HEK293 (cell line): ENCODE results near the gene RBM4.

ENCODE experiments used
- GFI1B ChIP-seq: fragments of 450-650 bp; formaldehyde crosslinking; IDR thresholded peaks from 2 replicates; pipeline ENCODE4 v1.5.1; 2016; ENCODE audit warnings: missing biosample characterization, missing genetic modification characterization
- GLIS2 ChIP-seq: fragments of 450-650 bp; formaldehyde crosslinking; IDR thresholded peaks from 2 replicates; pipeline ENCODE4 v1.5.1; 2016; ENCODE audit warnings: missing biosample characterization, missing genetic modification characterization
- KLF1 ChIP-seq: fragments of 450-650 bp; formaldehyde crosslinking; IDR thresholded peaks from 2 replicates; pipeline ENCODE4 v1.5.1; 2016; ENCODE audit warnings: missing biosample characterization, missing genetic modification characterization
- KLF7 ChIP-seq: fragments of 450-650 bp; formaldehyde crosslinking; IDR thresholded peaks from 2 replicates; pipeline ENCODE4 v1.5.1; 2016; ENCODE audit warnings: missing biosample characterization, missing genetic modification characterization, borderline replicate concordance
- PRDM6 ChIP-seq: fragments of 450-650 bp; formaldehyde crosslinking; IDR thresholded peaks from 2 replicates; pipeline ENCODE4 v1.5.1; 2017; ENCODE audit warnings: missing biosample characterization, missing genetic modification characterization
- SP2 ChIP-seq: fragments of 450-650 bp; formaldehyde crosslinking; IDR thresholded peaks from 2 replicates; pipeline ENCODE4 v1.5.1; 2016; ENCODE audit warnings: missing biosample characterization, missing genetic modification characterization
- SP3 ChIP-seq: fragments of 450-650 bp; formaldehyde crosslinking; IDR thresholded peaks from 2 replicates; pipeline ENCODE4 v1.5.1; 2016; ENCODE audit warnings: missing biosample characterization, missing genetic modification characterization
- YY1 ChIP-seq: fragments of 450-650 bp; formaldehyde crosslinking; IDR thresholded peaks from 2 replicates; pipeline ENCODE4 v1.5.1; 2018; ENCODE audit warnings: missing biosample characterization, missing genetic modification characterization
- ZBTB17 ChIP-seq: fragments of 450-650 bp; formaldehyde crosslinking; IDR thresholded peaks from 2 replicates; pipeline ENCODE4 v1.5.1; 2016; ENCODE audit warnings: missing biosample characterization, missing genetic modification characterization
- ZBTB7A ChIP-seq: fragments of 450-650 bp; formaldehyde crosslinking; IDR thresholded peaks from 2 replicates; pipeline ENCODE4 v1.5.1; 2016; ENCODE audit warnings: low read depth, missing biosample characterization, missing genetic modification characterization
- ZNF2 ChIP-seq: fragments of 450-650 bp; formaldehyde crosslinking; IDR thresholded peaks from 2 replicates; pipeline ENCODE4 v1.5.1; 2016; ENCODE audit warnings: missing biosample characterization, missing genetic modification characterization
- ZNF24 ChIP-seq: fragments of 450-650 bp; formaldehyde crosslinking; IDR thresholded peaks from 2 replicates; pipeline ENCODE4 v1.5.1; 2016; ENCODE audit warnings: missing biosample characterization, missing genetic modification characterization
- ZNF26 ChIP-seq: fragments of 450-650 bp; formaldehyde crosslinking; IDR thresholded peaks from 2 replicates; pipeline ENCODE4 v1.5.1; 2016; ENCODE audit warnings: missing biosample characterization, missing genetic modification characterization
- ZNF354C ChIP-seq: fragments of 450-650 bp; formaldehyde crosslinking; IDR thresholded peaks from 2 replicates; pipeline ENCODE4 v1.5.1; 2016; ENCODE audit warnings: missing biosample characterization, missing genetic modification characterization, low read depth, borderline replicate concordance
- ZNF394 ChIP-seq: fragments of 450-650 bp; formaldehyde crosslinking; IDR thresholded peaks from 2 replicates; pipeline ENCODE4 v1.5.1; 2016; ENCODE audit warnings: missing biosample characterization, missing genetic modification characterization, mild to moderate bottlenecking, moderate library complexity, borderline replicate concordance
- ZNF529 ChIP-seq: fragments of 450-650 bp; formaldehyde crosslinking; IDR thresholded peaks from 2 replicates; pipeline ENCODE4 v1.5.1; 2017; ENCODE audit warnings: missing genetic modification characterization, missing biosample characterization; ENCODE audit not compliant: insufficient replicate concordance
- ZNF548 ChIP-seq: fragments of 450-650 bp; formaldehyde crosslinking; IDR thresholded peaks from 2 replicates; pipeline ENCODE4 v1.5.1; 2016; ENCODE audit warnings: missing biosample characterization, missing genetic modification characterization
- ZNF561 ChIP-seq: fragments of 450-650 bp; IDR thresholded peaks from 2 replicates; pipeline ENCODE4 v1.5.1; 2018; ENCODE audit warnings: missing biosample characterization, missing genetic modification characterization, borderline replicate concordance
- ZNF658 ChIP-seq: fragments of 450-650 bp; formaldehyde crosslinking; IDR thresholded peaks from 2 replicates; pipeline ENCODE4; 2016; ENCODE audit warnings: missing biosample characterization, missing genetic modification characterization
- ZNF670 ChIP-seq: fragments of 450-650 bp; formaldehyde crosslinking; IDR thresholded peaks from 2 replicates; pipeline ENCODE4 v1.5.1; 2016; ENCODE audit warnings: missing biosample characterization, missing genetic modification characterization, low read depth
- ZNF776 ChIP-seq: fragments of 450-650 bp; formaldehyde crosslinking; IDR thresholded peaks from 2 replicates; pipeline ENCODE4 v1.5.0; 2017; ENCODE audit warnings: missing biosample characterization, missing genetic modification characterization, borderline replicate concordance
- ZNF791 ChIP-seq: fragments of 450-650 bp; formaldehyde crosslinking; IDR thresholded peaks from 2 replicates; pipeline ENCODE4 v1.5.1; 2016; ENCODE audit warnings: missing biosample characterization, missing genetic modification characterization
- ZNF830 ChIP-seq: fragments of 450-650 bp; IDR thresholded peaks from 2 replicates; pipeline ENCODE4 v1.5.0; 2018; ENCODE audit warnings: missing biosample characterization, missing genetic modification characterization, low read depth, mild to moderate bottlenecking, moderate library complexity
- ZSCAN5A ChIP-seq: fragments of 450-650 bp; formaldehyde crosslinking; IDR thresholded peaks from 2 replicates; pipeline ENCODE4 v1.5.1; 2016; ENCODE audit warnings: missing biosample characterization, missing genetic modification characterization
- TF ChIP-seq, protein P1 (sequence below): fragments of 450-650 bp; formaldehyde crosslinking; IDR thresholded peaks from 2 replicates; pipeline ENCODE4 v1.5.1; 2016; ENCODE audit warnings: missing biosample characterization, missing genetic modification characterization
- TF ChIP-seq, protein P2 (sequence below): fragments of 450-650 bp; formaldehyde crosslinking; IDR thresholded peaks from 2 replicates; pipeline ENCODE4 v1.5.1; 2016; ENCODE audit warnings: missing biosample characterization, missing genetic modification characterization
- TF ChIP-seq, protein P3 (sequence below): fragments of 450-650 bp; formaldehyde crosslinking; IDR thresholded peaks from 2 replicates; pipeline ENCODE4 v1.5.1; 2016; ENCODE audit warnings: missing biosample characterization, missing genetic modification characterization

RBM4 gene

GRCh38 chr11:66637557-66638176 lies 836 bp upstream of the RBM4 start (continued):
- no peak for TF ChIP-seq KLF7 (tag by site-specific recombination)
- TF ChIP-seq ZNF791 = no peak
- TF ChIP-seq SP3 (tag by site-specific recombination) = no peak
- no peak for TF ChIP-seq ZNF548 (tag by site-specific recombination)
- TF ChIP-seq ZNF394 (tag by site-specific recombination) = no peak
- no peak for TF ChIP-seq ZNF830 (tag by site-specific recombination)
- TF ChIP-seq, protein P1, sequence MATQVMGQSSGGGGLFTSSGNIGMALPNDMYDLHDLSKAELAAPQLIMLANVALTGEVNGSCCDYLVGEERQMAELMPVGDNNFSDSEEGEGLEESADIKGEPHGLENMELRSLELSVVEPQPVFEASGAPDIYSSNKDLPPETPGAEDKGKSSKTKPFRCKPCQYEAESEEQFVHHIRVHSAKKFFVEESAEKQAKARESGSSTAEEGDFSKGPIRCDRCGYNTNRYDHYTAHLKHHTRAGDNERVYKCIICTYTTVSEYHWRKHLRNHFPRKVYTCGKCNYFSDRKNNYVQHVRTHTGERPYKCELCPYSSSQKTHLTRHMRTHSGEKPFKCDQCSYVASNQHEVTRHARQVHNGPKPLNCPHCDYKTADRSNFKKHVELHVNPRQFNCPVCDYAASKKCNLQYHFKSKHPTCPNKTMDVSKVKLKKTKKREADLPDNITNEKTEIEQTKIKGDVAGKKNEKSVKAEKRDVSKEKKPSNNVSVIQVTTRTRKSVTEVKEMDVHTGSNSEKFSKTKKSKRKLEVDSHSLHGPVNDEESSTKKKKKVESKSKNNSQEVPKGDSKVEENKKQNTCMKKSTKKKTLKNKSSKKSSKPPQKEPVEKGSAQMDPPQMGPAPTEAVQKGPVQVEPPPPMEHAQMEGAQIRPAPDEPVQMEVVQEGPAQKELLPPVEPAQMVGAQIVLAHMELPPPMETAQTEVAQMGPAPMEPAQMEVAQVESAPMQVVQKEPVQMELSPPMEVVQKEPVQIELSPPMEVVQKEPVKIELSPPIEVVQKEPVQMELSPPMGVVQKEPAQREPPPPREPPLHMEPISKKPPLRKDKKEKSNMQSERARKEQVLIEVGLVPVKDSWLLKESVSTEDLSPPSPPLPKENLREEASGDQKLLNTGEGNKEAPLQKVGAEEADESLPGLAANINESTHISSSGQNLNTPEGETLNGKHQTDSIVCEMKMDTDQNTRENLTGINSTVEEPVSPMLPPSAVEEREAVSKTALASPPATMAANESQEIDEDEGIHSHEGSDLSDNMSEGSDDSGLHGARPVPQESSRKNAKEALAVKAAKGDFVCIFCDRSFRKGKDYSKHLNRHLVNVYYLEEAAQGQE (tag by site-specific recombination) = no peak
- TF ChIP-seq ZNF2 (tag by site-specific recombination) = 0 out of 2 replicates have a peak, but pooled peaks have one; percentile 71
- TF ChIP-seq YY1 (tag by site-specific recombination) = no peak
- TF ChIP-seq, protein P2, sequence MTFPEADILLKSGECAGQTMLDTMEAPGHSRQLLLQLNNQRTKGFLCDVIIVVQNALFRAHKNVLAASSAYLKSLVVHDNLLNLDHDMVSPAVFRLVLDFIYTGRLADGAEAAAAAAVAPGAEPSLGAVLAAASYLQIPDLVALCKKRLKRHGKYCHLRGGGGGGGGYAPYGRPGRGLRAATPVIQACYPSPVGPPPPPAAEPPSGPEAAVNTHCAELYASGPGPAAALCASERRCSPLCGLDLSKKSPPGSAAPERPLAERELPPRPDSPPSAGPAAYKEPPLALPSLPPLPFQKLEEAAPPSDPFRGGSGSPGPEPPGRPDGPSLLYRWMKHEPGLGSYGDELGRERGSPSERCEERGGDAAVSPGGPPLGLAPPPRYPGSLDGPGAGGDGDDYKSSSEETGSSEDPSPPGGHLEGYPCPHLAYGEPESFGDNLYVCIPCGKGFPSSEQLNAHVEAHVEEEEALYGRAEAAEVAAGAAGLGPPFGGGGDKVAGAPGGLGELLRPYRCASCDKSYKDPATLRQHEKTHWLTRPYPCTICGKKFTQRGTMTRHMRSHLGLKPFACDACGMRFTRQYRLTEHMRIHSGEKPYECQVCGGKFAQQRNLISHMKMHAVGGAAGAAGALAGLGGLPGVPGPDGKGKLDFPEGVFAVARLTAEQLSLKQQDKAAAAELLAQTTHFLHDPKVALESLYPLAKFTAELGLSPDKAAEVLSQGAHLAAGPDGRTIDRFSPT (tag by site-specific recombination) = no peak
- TF ChIP-seq ZNF670 (tag by site-specific recombination) = no peak
- TF ChIP-seq ZBTB17 (tag by site-specific recombination) = no peak
- no peak for TF ChIP-seq ZNF26 (tag by site-specific recombination)
- no peak for TF ChIP-seq ZNF529
- no peak for TF ChIP-seq ZNF354C (tag by site-specific recombination)
- 0 out of 2 replicates have a peak, but pooled peaks have one; percentile 20 for TF ChIP-seq ZNF561 (tag by site-specific recombination)
- TF ChIP-seq ZNF24 (tag by site-specific recombination) = no peak
- TF ChIP-seq PRDM6 (tag by site-specific recombination) = 0 out of 2 replicates have a peak, but pooled peaks have one; percentile 7
- no peak; the same call in 1 of the 2 replicates for TF ChIP-seq GLIS2 (tag by site-specific recombination)
- no peak for TF ChIP-seq ZBTB7A
- no peak for TF ChIP-seq GFI1B (tag by site-specific recombination)
- no peak for TF ChIP-seq KLF1
- TF ChIP-seq ZSCAN5A (tag by site-specific recombination) = no peak
- no peak for TF ChIP-seq ZNF776 (tag by site-specific recombination)
- no peak for TF ChIP-seq ZNF658 (tag by site-specific recombination)
- TF ChIP-seq SP2 (tag by site-specific recombination) = no peak
- TF ChIP-seq, protein P3, sequence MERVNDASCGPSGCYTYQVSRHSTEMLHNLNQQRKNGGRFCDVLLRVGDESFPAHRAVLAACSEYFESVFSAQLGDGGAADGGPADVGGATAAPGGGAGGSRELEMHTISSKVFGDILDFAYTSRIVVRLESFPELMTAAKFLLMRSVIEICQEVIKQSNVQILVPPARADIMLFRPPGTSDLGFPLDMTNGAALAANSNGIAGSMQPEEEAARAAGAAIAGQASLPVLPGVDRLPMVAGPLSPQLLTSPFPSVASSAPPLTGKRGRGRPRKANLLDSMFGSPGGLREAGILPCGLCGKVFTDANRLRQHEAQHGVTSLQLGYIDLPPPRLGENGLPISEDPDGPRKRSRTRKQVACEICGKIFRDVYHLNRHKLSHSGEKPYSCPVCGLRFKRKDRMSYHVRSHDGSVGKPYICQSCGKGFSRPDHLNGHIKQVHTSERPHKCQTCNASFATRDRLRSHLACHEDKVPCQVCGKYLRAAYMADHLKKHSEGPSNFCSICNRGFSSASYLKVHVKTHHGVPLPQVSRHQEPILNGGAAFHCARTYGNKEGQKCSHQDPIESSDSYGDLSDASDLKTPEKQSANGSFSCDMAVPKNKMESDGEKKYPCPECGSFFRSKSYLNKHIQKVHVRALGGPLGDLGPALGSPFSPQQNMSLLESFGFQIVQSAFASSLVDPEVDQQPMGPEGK (tag by site-specific recombination) = no peak
